HG02884 (cell line): ENCODE data around the gene CDH1.

Experiments used
- ATAC-seq: cut with Tn5 transposase; IDR thresholded peaks from one replicate; pipeline ENCODE4 v1.9.1; 2021; ENCODE audit warnings: mild to moderate bottlenecking, moderate library complexity; ENCODE audit not compliant: unreplicated experiment

CDH1 gene

DNA sequence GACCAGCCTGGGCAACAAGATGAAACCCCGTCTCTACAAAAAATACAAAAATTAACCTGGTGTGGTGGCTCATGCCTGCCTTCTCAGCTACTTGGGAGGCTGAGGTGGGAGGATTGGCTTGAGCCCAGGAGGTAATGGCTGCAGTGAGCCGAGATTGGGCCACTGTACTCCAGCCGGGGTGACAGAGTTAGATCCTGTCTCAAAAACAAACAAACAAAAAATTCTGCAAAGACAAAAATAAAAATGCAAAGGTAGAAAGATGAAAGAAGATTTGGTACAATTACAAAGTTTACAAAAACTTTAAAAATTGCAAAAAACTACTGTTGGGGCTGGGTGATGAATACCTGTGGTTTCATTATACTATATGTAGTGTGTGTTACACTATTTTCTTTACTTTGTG, 5.5 kb upstream of the CDH1 start:
- no peak for ATAC-seq

DNA sequence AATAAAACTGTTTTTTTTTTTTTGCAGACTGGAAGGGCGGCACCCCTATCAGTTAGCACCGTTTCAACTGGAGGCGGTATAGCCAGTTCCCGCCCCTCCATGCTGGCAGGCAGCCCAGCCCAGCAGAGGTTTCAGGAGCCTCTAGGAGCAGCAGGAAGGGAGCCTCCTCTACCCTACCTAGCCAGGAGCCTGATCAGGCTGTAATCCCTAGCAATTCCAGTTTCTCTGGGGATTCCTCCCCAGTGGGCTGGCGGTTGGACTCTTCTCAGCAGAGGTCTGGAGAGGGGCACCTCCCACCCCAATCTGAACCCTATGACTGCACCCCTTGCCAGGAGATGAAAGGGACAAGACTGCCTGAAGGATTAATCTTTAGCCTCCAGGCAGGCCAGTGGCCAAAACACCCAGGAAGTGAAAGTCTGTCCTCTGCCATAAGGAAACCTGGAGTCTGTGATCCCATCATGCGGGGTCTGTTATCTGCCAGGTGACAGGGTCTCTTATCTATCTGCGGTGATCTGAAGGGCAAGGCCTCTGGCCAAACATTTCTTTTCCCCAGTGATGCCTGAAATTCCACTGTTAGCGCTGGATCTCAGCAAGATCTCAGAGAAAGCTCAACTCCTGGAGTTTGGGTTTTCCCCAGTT, 4.9 kb upstream of the CDH1 start:
- ATAC-seq, result no peak

DNA sequence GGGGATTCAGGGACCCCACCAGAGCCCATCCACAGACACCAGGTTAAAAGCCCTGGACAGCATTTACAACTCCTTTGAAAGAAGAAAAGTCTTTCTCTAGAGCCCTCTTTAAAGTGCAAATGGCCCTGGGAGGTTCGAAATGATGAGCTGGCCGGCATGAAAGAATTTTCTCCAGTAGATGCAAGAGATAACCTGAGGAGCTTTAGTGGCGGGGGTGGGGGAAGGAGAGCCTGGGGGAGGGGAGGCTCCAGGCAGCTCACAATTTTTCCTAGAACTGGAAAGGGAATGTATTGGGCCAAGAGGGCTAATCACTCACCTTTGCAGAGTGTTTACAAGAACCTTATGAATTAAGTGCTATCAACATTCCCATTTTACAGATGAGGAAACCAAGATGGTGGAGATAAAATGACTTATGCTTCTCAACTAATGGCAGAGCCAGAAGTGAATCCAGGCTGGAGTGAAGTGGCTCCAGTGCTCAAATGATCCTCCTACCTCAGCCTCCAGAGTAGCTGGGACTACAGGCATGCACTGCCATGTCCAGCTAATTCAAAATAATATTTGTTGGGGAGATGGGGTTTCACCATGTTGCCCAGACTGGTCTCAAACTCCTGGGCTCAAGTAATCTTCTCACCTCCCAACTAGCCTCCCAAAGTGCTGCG, 4.2 kb upstream of the CDH1 start:
- ATAC-seq, result no peak

GRCh38 chr16:68733570-68733969, 3.5 kb upstream of the CDH1 start:
- ATAC-seq, result no peak

- ATAC-seq, result no peak
These were observed 2.3 kb upstream of the CDH1 start for GRCh38 chr16:68734782-68735181.

DNA sequence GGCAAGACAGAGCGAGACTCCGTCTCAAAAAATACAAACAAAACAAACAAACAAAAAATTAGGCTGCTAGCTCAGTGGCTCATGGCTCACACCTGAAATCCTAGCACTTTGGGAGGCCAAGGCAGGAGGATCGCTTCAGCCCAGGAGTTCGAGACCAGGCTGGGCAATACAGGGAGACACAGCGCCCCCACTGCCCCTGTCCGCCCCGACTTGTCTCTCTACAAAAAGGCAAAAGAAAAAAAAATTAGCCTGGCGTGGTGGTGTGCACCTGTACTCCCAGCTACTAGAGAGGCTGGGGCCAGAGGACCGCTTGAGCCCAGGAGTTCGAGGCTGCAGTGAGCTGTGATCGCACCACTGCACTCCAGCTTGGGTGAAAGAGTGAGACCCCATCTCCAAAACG, 531 bp upstream of the CDH1 start:
- ATAC-seq, result no peak

GRCh38 chr16:68737730-68738629, 888 bp downstream of the CDH1 start:
- no peak for ATAC-seq

GRCh38 chr16:68739964-68740627, 3.0 kb downstream of the CDH1 start:
- ATAC-seq, result no peak

DNA sequence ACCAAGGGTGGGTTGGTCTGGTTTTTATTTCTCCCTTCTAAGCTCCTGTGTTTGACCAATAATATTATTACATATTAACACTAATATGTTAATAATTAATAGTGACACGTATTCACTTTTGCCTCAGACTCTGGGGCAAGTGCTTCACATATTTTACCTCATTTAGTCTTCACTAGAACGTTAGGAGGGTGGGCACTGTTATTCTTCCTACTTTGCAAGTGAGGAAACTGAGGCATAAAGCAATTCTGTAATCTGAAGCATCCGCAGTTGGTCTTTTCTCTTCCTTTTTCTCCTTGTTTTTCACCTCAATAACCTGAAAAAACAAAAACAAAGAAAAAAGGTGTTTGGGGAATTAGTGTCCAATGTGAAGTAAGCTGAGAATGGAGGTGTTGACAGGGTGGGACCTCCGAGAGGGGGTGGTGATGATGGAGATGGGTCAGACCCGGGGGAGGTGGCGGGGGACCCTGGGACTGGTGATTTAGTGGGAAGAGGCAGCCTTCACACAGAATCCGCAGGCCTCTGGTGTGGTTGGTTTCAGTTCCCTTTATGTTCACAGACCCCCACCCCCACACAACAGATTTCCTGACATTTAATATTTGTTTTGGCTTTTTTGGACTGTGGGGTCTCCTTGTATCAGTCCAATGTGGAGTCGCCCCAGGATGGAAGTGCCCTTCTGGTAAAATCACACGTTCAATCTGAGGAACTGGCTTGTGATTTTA, 3.7 kb downstream of the CDH1 start:
- no peak for ATAC-seq

DNA sequence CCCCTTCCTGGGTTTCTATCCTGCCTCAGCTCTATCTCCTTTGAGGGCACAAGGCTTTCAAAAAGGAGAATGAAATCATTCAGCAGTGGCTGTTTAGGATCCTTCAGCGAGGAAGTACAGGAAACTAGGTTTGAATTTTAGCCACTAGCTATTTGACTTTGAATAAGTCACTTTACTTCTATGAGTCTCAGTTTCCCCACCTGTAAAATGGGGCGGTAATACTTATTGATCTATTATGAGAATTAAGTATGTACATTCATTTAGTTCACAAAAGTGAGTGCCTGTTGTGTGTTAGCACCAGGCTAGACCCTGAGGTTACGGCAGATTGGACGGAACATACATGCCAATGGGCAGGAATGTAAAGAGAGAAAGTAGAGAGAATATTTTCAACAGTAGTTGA, 6.6 kb downstream of the CDH1 start:
- no peak for ATAC-seq

- no peak for ATAC-seq
These were observed 7.7 kb downstream of the CDH1 start for GRCh38 chr16:68744744-68745280.

DNA sequence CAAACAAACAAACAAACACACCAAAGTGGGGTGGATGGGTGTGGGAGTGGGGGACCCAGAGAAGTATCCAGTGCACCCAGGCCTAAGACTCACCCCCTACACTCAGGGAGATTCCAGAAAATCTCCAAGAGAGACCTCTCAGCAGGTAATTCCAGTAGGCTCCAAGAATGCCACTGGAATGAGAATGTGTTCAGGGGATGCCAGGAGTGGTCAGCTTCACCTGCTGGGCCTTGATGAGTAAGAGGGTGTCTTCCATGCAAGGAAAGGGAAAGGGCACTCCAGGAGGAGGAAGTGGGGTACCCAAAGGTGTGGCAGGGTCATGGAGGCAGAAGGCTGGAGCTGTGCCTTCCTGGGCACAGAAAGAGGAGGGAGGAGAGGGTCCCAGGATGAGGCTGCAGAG, 9.9 kb downstream of the CDH1 start:
- no peak for ATAC-seq

GRCh38 chr16:68749432-68749831, 12.3 kb downstream of the CDH1 start:
- ATAC-seq, result no peak

DNA sequence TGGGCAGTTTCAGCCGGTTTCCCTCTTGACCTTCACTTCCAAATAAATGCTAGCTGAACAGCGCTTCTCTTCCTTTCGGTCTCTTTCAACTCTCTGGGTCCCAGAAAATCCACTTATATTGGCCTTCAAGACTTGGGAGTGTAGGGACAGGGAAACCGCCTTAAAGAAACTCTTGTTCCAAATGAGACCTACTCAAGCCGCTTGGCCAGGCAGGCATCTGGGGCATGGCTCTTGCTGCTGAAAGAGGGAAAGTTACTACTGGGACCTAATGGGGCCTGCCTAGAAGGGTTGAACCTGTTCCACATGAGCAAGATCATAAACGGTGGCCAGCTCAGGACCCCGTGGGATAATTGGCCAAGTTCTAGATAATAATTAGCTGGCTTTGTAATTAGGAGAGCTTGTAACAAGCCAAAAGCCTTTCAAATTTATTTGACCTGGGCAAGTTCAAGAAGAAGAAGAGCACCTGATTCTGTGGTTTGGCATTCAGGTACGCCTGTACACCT, 13.2 kb downstream of the CDH1 start:
- ATAC-seq, result no peak

- no peak for ATAC-seq
These were observed 14.1 kb downstream of the CDH1 start for GRCh38 chr16:68751160-68751559.

- no peak for ATAC-seq
These were observed 15.5 kb downstream of the CDH1 start for GRCh38 chr16:68752602-68753001.

- no peak for ATAC-seq
These were observed 17.1 kb downstream of the CDH1 start for GRCh38 chr16:68754084-68754792.

GRCh38 chr16:68756239-68756915, 19.3 kb downstream of the CDH1 start:
- peak; percentile 56 for ATAC-seq

GRCh38 chr16:68757625-68757935, 20.5 kb downstream of the CDH1 start:
- ATAC-seq, result no peak
